HCT116 (cell line): ENCODE results near the gene LSM4. TPM values are rescaled to one million over a fixed set of nuclear protein-coding genes. Genes with fewer than 3 reads are reported as not detected.

Experiments used
- ATAC-seq: fragments of 200-7000 bp; cut with Tn5 transposase; 2 replicates; pipeline ENCODE4 v1.9.1; 2020; ENCODE audit warnings: mild to moderate bottlenecking, moderate library complexity
- BruUV-seq: library from RNA; stranded (reverse); fragments of 400-500 nt; replicated peaks from 2 replicates; lab custom pipeline; 2021; lab: Mats Ljungman, UMichigan
- CTCF ChIA-PET: fragments of 300-600 bp; sonication (Branson Sonifier 250); formaldehyde crosslinking; loops from one replicate; lab custom pipeline; 2021; ENCODE audit warnings: antibody characterized with exemption; lab: Charles Lee
- POLR2A ChIA-PET: fragments of 300-600, 350-600 bp; sonication (Branson Sonifier 250); formaldehyde crosslinking; loops from one replicate; lab custom pipeline; 2021; ENCODE audit warnings: antibody characterized with exemption; lab: Charles Lee
- RAD21 ChIA-PET, 2 experiments: fragments of 300-600 bp; sonication (Branson Sonifier 250); formaldehyde crosslinking; loops; one replicate each; lab custom pipeline; 2023; ENCODE audit warnings: low total read pairs in 2 of 2; ENCODE audit not compliant: uncharacterized antibody in 2 of 2, unreplicated experiment in 2 of 2, low non-redundant PET in 1 of 2; lab: Charles Lee
- DNase-seq: peaks from one replicate; pipeline ENCODE4 v3.0.0-alpha.2; 2010; ENCODE audit warnings: low read depth, low spot score
- H2AFZ ChIP-seq: fragments of 200-600 bp; shearing (Covaris generic), sonication (generic); 2 replicates; pipeline ENCODE4 v1.6.1; 2017; ENCODE audit warnings: low read depth, mixed run types, mixed read lengths, antibody characterized with exemption, low read length; ENCODE audit not compliant: poor library complexity, severe bottlenecking
- H3K27ac ChIP-seq: 2 replicates; pipeline ENCODE4 v1.5.1; 2012; ENCODE audit warnings: low read depth, low read length
- H3K27me3 ChIP-seq: fragments of 200-600 bp; sonication (generic); 2 replicates; pipeline ENCODE4 v1.6.1; 2016; ENCODE audit warnings: mixed run types, low read length, mixed read lengths; ENCODE audit not compliant: insufficient read depth
- H3K36me3 ChIP-seq, 2 experiments: fragments of 200-500 bp in 1 of 2; fragments of 200-600 bp in 1 of 2; sonication (Bioruptor generic) in 1 of 2; sonication (generic) in 1 of 2; 2 replicates each; pipeline versions ENCODE4 v1.5.1 to v1.6.1; 2014 to 2016; ENCODE audit warnings: low read length in 2 of 2, inconsistent platforms in 1 of 2, mixed read lengths in 1 of 2, mixed run types in 1 of 2; ENCODE audit not compliant: insufficient read depth in 2 of 2, control insufficient read depth in 1 of 2
- H3K4me1 ChIP-seq, 2 experiments: fragments of 200-600 bp in 1 of 2; sonication (generic) in 1 of 2; 2 replicates each; pipeline versions ENCODE4 v1.5.1 to v1.6.1; 2012 to 2017; ENCODE audit warnings: low read length in 2 of 2, inconsistent platforms in 1 of 2, mild to moderate bottlenecking in 1 of 2, mixed read lengths in 1 of 2, mixed run types in 1 of 2, moderate library complexity in 1 of 2; ENCODE audit not compliant: insufficient read depth in 2 of 2, control insufficient read depth in 1 of 2
- H3K4me2 ChIP-seq: fragments of 200-600 bp; sonication (generic); 2 replicates; pipeline ENCODE4 v1.6.1; 2017; ENCODE audit warnings: mixed run types, low read length, mixed read lengths
- H3K4me3 ChIP-seq, 2 experiments: fragments of 200-600 bp in 1 of 2; sonication (generic) in 1 of 2; replicated peaks in 1 of 2; 2 replicates each; pipeline ENCODE4 v1.5.1; 2011 to 2016; ENCODE audit warnings: low read length in 2 of 2, control low read depth in 1 of 2, low read depth in 1 of 2, mild to moderate bottlenecking in 1 of 2, mixed read lengths in 1 of 2, mixed run types in 1 of 2
- H3K79me2 ChIP-seq: fragments of 200-600 bp; sonication (generic); 2 replicates; pipeline ENCODE4 v1.6.1; 2017; ENCODE audit warnings: mild to moderate bottlenecking, mixed run types, low read length, moderate library complexity, mixed read lengths; ENCODE audit not compliant: insufficient read depth
- H3K9ac ChIP-seq: fragments of 200-600 bp; sonication (generic); 2 replicates; pipeline ENCODE4 v1.6.1; 2016; ENCODE audit warnings: low read length, mixed read lengths
- H3K9me2 ChIP-seq: fragments of 200-600 bp; sonication (generic), shearing (Covaris generic); 2 replicates; pipeline ENCODE4 v1.6.1; 2017; ENCODE audit warnings: mixed run types, mild to moderate bottlenecking, moderate library complexity; ENCODE audit not compliant: insufficient read depth
- H3K9me3 ChIP-seq, 2 experiments: fragments of 200-500 bp in 1 of 2; fragments of 200-600 bp in 1 of 2; sonication (Bioruptor generic) in 1 of 2; sonication (generic) in 1 of 2; 2 replicates each; pipeline ENCODE4 v1.6.1; 2014 to 2017; ENCODE audit warnings: low read length in 2 of 2, mixed read lengths in 2 of 2, inconsistent platforms in 1 of 2, low read depth in 1 of 2, mild to moderate bottlenecking in 1 of 2, mixed run types in 1 of 2, moderate library complexity in 1 of 2; ENCODE audit not compliant: control insufficient read depth in 1 of 2, insufficient read depth in 1 of 2
- H4K20me1 ChIP-seq: fragments of 200-600 bp; sonication (generic), shearing (Covaris generic); 2 replicates; pipeline ENCODE4 v1.6.1; 2017; ENCODE audit warnings: mixed run types, mild to moderate bottlenecking, moderate library complexity; ENCODE audit not compliant: insufficient read depth
- CBX3 ChIP-seq: IDR thresholded peaks from 2 replicates; pipeline ENCODE4 v1.6.1; 2012; ENCODE audit warnings: low read depth
- ELF1 ChIP-seq: IDR thresholded peaks from 2 replicates; pipeline ENCODE4 v1.6.1; 2012; ENCODE audit warnings: low read depth, borderline replicate concordance
- EZH2phosphoT487 ChIP-seq: fragments of 200-600 bp; IDR thresholded peaks from 2 replicates; pipeline ENCODE4 v1.6.1; 2018; ENCODE audit warnings: antibody characterized with exemption, borderline replicate concordance
- POLR2A ChIP-seq: IDR thresholded peaks from 2 replicates; pipeline ENCODE4 v1.7.0; 2011; ENCODE audit warnings: borderline replicate concordance; ENCODE audit not compliant: insufficient read depth, insufficient read length; ENCODE audit errors: extremely low read depth
- SIN3A ChIP-seq: IDR thresholded peaks from 2 replicates; pipeline ENCODE4 v1.6.1; 2012; ENCODE audit warnings: low read depth
- SP1 ChIP-seq: IDR thresholded peaks from 2 replicates; pipeline ENCODE4 v1.6.1; 2012; ENCODE audit warnings: low read depth
- TCF7L2 ChIP-seq: IDR thresholded peaks from 2 replicates; pipeline ENCODE4 v1.7.0; 2011; ENCODE audit warnings: borderline replicate concordance, inconsistent platforms; ENCODE audit not compliant: insufficient read depth, insufficient read length; ENCODE audit errors: extremely low read depth
- ZNF274 ChIP-seq: fragments of 200-500 bp; sonication (Bioruptor generic); IDR thresholded peaks from 2 replicates; pipeline ENCODE4 v1.6.1; 2014; ENCODE audit warnings: mild to moderate bottlenecking, low read depth, low read length, inconsistent platforms
- intact Hi-C: fragments of 100-400 bp; cut with micrococcal nuclease; formaldehyde crosslinking; loops from 2 replicates; pipeline ENCODE4 v1.10.0; 2022
- total RNA-seq: library from RNA; stranded (reverse); gene quantifications from one replicate; pipeline ENCODE4 v1.2.1, GENCODE V29; 2021; ENCODE audit not compliant: unreplicated experiment
- TF ChIP-seq, protein P1 (sequence below), 3 experiments: fragments of 200-600 bp in 1 of 3; sonication (generic) in 1 of 3; IDR thresholded peaks in 2 of 3; conservative IDR thresholded peaks in 1 of 3; 2 replicates each; pipeline ENCODE4 v1.5.1; 2012 to 2017; ENCODE audit warnings: low read depth in 2 of 3, low read length in 2 of 3, antibody characterized with exemption in 1 of 3, borderline replicate concordance in 1 of 3, control low read depth in 1 of 3, mild to moderate bottlenecking in 1 of 3, mixed read lengths in 1 of 3, mixed run types in 1 of 3, moderate library complexity in 1 of 3; ENCODE audit not compliant: insufficient read depth in 1 of 3
- TF ChIP-seq, protein P2 (sequence below): IDR thresholded peaks from 2 replicates; pipeline ENCODE4 v1.6.1; 2011; ENCODE audit warnings: mild to moderate bottlenecking, low read length, moderate library complexity; ENCODE audit not compliant: insufficient replicate concordance; ENCODE audit errors: extremely low read depth
- TF ChIP-seq, protein P3 (sequence below): IDR thresholded peaks from 2 replicates; pipeline ENCODE4 v1.6.1; 2012; ENCODE audit warnings: low read depth

LSM4 gene
- total RNA-seq, 1 experiment from 2014 or later, result 400 TPM

DNA sequence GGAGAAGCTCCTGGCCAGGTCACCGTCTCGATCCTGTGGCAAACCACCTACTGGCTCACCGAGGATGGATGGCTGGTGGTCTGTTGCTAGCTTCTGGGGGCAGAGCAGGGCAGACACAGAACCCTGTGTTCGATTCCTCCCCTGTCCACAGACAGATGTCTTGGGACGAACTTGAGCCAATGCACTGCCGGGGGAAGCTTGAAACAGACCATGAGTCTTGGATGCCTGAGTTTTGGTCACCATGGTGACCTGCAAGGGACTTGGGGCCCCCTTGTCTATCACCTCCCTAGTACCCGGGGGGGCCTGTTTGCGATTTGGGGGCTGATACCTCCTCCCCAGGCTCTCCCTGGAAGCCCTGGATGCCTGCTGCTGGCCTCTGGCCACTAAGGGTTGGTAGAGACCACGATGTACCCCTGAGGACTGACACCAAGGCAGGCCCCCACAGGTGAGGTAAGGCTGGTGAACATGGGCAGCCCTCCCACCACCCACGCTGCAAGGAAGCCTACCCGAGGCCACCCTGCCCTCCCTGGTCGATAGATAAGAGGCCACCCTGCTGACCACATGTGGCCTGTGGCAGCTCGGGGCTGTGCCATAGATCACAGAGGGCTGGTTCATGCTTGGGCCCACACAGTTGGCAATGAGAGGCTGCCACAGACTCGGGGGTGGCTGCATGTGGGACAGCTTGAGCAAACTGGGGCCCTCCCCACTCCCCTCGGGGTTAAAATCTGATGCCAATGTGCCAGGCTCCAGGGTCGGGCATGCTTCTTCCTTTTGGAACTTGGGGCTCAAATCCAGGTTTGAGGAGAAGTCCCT lies 59.3 kb downstream of the LSM4 start (continued):
- TF ChIP-seq, protein P1, sequence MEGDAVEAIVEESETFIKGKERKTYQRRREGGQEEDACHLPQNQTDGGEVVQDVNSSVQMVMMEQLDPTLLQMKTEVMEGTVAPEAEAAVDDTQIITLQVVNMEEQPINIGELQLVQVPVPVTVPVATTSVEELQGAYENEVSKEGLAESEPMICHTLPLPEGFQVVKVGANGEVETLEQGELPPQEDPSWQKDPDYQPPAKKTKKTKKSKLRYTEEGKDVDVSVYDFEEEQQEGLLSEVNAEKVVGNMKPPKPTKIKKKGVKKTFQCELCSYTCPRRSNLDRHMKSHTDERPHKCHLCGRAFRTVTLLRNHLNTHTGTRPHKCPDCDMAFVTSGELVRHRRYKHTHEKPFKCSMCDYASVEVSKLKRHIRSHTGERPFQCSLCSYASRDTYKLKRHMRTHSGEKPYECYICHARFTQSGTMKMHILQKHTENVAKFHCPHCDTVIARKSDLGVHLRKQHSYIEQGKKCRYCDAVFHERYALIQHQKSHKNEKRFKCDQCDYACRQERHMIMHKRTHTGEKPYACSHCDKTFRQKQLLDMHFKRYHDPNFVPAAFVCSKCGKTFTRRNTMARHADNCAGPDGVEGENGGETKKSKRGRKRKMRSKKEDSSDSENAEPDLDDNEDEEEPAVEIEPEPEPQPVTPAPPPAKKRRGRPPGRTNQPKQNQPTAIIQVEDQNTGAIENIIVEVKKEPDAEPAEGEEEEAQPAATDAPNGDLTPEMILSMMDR (IDR thresholded peaks at IDR 0.05 in 2 of 3, conservative IDR thresholded peaks at IDR 0.05 in 1 of 3; ENCODE audit: borderline replicate concordance in 1 of 3, insufficient read depth in 1 of 3, low read depth in 2 of 3, low read length in 2 of 3), result no peak

DNA sequence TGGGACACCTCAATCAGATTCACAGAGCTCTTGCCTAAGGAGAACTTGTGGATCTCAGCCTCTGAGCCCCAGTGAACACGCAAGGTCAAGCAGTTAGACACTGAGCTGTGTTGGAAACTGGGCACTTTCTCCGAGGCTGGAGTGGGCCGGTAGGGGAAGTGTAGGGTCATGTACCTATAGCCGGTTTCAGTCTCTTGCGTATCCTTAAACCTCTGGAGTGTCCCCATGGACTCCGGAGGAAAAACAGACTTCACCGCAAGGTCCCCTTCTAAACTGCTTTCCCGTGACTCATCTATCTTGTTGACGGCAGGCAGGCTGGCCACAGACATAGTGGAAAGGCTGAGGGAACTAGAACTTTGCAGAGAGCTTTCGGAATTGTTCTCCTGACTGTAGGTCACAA lies 60.0 kb downstream of the LSM4 start:
- Histone ChIP-seq H3K9me3 (no peaks in the 10 kb centered on the region), H2AFZ (no peak overlapping the region), H3K9ac (no peak overlapping the region), H3K36me3 (no peaks in the 10 kb centered on the region), H3K4me1 (no peaks in the 10 kb centered on the region), H3K4me3 (no peak overlapping the region), H3K27ac (no peak overlapping the region), H3K4me2 (no peak overlapping the region), H3K79me2 (no peaks in the 10 kb centered on the region), H3K9me2 (no peaks in the 10 kb centered on the region), H3K27me3 (no peaks in the 10 kb centered on the region), H4K20me1 (no peaks in the 10 kb centered on the region)
- BruUV-seq, result no TSS peak
- POLR2A ChIA-PET, result interaction anchor here (1.5 kb wide), 1 partner anchor 60 kb away, joined by 3 read pairs; the partner anchor contains the start of gene LSM4
- RAD21 ChIA-PET, result no interaction called here
- TF ChIP-seq TCF7L2, result no peak
- TF ChIP-seq CBX3, result no peak
- TF ChIP-seq, protein P2, sequence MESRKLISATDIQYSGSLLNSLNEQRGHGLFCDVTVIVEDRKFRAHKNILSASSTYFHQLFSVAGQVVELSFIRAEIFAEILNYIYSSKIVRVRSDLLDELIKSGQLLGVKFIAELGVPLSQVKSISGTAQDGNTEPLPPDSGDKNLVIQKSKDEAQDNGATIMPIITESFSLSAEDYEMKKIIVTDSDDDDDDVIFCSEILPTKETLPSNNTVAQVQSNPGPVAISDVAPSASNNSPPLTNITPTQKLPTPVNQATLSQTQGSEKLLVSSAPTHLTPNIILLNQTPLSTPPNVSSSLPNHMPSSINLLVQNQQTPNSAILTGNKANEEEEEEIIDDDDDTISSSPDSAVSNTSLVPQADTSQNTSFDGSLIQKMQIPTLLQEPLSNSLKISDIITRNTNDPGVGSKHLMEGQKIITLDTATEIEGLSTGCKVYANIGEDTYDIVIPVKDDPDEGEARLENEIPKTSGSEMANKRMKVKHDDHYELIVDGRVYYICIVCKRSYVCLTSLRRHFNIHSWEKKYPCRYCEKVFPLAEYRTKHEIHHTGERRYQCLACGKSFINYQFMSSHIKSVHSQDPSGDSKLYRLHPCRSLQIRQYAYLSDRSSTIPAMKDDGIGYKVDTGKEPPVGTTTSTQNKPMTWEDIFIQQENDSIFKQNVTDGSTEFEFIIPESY, result no peak
- no peak for TF ChIP-seq SP1
- no peak for TF ChIP-seq POLR2A
- no peak for TF ChIP-seq EZH2phosphoT487
- no peak for TF ChIP-seq ZNF274
- TF ChIP-seq ELF1, result no peak
- TF ChIP-seq SIN3A, result no peak
- TF ChIP-seq, protein P3, sequence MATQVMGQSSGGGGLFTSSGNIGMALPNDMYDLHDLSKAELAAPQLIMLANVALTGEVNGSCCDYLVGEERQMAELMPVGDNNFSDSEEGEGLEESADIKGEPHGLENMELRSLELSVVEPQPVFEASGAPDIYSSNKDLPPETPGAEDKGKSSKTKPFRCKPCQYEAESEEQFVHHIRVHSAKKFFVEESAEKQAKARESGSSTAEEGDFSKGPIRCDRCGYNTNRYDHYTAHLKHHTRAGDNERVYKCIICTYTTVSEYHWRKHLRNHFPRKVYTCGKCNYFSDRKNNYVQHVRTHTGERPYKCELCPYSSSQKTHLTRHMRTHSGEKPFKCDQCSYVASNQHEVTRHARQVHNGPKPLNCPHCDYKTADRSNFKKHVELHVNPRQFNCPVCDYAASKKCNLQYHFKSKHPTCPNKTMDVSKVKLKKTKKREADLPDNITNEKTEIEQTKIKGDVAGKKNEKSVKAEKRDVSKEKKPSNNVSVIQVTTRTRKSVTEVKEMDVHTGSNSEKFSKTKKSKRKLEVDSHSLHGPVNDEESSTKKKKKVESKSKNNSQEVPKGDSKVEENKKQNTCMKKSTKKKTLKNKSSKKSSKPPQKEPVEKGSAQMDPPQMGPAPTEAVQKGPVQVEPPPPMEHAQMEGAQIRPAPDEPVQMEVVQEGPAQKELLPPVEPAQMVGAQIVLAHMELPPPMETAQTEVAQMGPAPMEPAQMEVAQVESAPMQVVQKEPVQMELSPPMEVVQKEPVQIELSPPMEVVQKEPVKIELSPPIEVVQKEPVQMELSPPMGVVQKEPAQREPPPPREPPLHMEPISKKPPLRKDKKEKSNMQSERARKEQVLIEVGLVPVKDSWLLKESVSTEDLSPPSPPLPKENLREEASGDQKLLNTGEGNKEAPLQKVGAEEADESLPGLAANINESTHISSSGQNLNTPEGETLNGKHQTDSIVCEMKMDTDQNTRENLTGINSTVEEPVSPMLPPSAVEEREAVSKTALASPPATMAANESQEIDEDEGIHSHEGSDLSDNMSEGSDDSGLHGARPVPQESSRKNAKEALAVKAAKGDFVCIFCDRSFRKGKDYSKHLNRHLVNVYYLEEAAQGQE, result no peak
- intact Hi-C loops, result no loop called here
- CTCF ChIA-PET, result no interaction called here
- no peak for ATAC-seq
- DNase-seq, result no peak
